Left lung (tissue), 10 donors: ENCODE results near the gene CCT4. TPM values are rescaled to one million over a fixed set of nuclear protein-coding genes. Genes with fewer than 3 reads are reported as not detected.
"Not testable (repeated sequence)": the region's sequence is repeated elsewhere in the genome, so short reads cannot be mapped to it uniquely, and the experiment has no call there.

Experiments used
- ATAC-seq: fragments of 200-7000 bp; cut with Tn5 transposase; one replicate; pipeline ENCODE4 v1.9.1; 2020; ENCODE audit warnings: moderate library complexity
- DNase-seq, 4 donors: peaks; one replicate each; pipeline ENCODE4 v3.0.0-alpha.2; 2013 to 2020
- H3K27ac ChIP-seq, 2 donors: fragments of 200-600 bp; sonication (generic) in 1 of 2; one replicate each; pipeline versions ENCODE4 v1.5.0 to v1.8.0; 2020 to 2021
- H3K27me3 ChIP-seq, 2 donors: fragments of 200-600 bp; sonication (generic) in 1 of 2; one replicate each; pipeline versions ENCODE4 v1.5.0 to v1.8.0; 2020 to 2021
- H3K36me3 ChIP-seq, 2 donors: fragments of 200-600 bp; sonication (generic) in 1 of 2; one replicate each; pipeline versions ENCODE4 v1.5.0 to v1.8.0; 2020 to 2021
- H3K4me1 ChIP-seq, 2 donors: fragments of 200-600 bp; one replicate each; pipeline ENCODE4 v1.8.0; 2021
- H3K4me3 ChIP-seq, 2 donors: fragments of 200-600 bp; sonication (generic) in 1 of 2; one replicate each; pipeline versions ENCODE4 v1.5.0 to v1.8.0; 2020 to 2021; ENCODE audit warnings: mild to moderate bottlenecking in 1 of 2
- H3K9me3 ChIP-seq, 2 donors: fragments of 200-600 bp; sonication (generic) in 1 of 2; one replicate each; pipeline versions ENCODE4 v1.5.0 to v1.8.0; 2020 to 2021
- CTCF ChIP-seq, 2 donors: fragments of 200-600 bp; sonication (generic) in 1 of 2; IDR thresholded peaks; one replicate each; pipeline versions ENCODE4 v1.5.0 to v1.8.0; 2021; ENCODE audit warnings: antibody characterized with exemption in 2 of 2
- intact Hi-C, 2 donors: fragments of 100-400 bp; cut with DNase I; formaldehyde crosslinking; loops; one replicate each; pipeline versions ENCODE4 v1.11.2 to v1.14.2; 2022
- polyA plus RNA-seq, 6 donors: library from polyadenylated mRNA; unstranded; fragments of 120-200 nt; gene quantifications; one replicate each; pipeline ENCODE4 v1.2.1, GENCODE V29; 2013; ENCODE audit not compliant: insufficient read length in 6 of 6
- total RNA-seq, 2 donors: library from RNA; stranded (reverse); fragmentation: NEBNext Ultra II Directional; extraction: Animal tissue kit (Norgen Biotek cat#: 25700); gene quantifications; one replicate each; pipeline ENCODE4 v1.2.1, GENCODE V29; 2021
- donor health status: DM: no; HTN: yes; CAD: no.
- donor health status: DM: no; HTN: no; CAD: no.

The CCT4 gene
- total and polyA plus RNA-seq, 8 donors = 124 to 172 (median 163) TPM

- Histone ChIP-seq H3K27me3 (no peaks in the 10 kb centered on the region), H3K4me1 (peaks cover 0 to 3% of the 10 kb centered on the region in 2 donors), H3K4me3 (no peak overlapping the region), H3K27ac (no peak overlapping the region), H3K36me3 (peaks cover 0 to 16% of the 10 kb centered on the region in 2 donors), H3K9me3 (no peaks in the 10 kb centered on the region)
- intact Hi-C loops = no loop called here
- no peak for ATAC-seq
- TF ChIP-seq CTCF (IDR thresholded peaks at IDR 0.05) = no peak
- no peak for DNase-seq
These were observed 32.1 kb upstream of the CCT4 start for GRCh38 chr2:61920548-61920947.

- H3K27me3 ChIP-seq, ATAC-seq, H3K9me3 ChIP-seq, H3K4me3 ChIP-seq, H3K27ac ChIP-seq, H3K4me1 ChIP-seq, DNase-seq: not testable (repeated sequence)
- H3K36me3 ChIP-seq = peaks cover 0 to 10% of the 10 kb centered on the region in 2 donors
- intact Hi-C loops = loop anchor here in 1 of 2 donors (10.0 kb wide), 1 partner anchor 490 kb away; no protein-coding TSS in a partner anchor
These were observed 26.3 kb upstream of the CCT4 start for GRCh38 chr2:61914794-61915193.

GRCh38 chr2:61911510-61911909 is 23.1 kb upstream of the CCT4 start:
- Histone ChIP-seq H3K27ac (no peak overlapping the region), H3K4me3 (no peak overlapping the region), H3K4me1 (peaks cover 0 to 18% of the 10 kb centered on the region in 2 donors), H3K9me3 (no peaks in the 10 kb centered on the region), H3K36me3 (no peaks in the 10 kb centered on the region), H3K27me3 (no peaks in the 10 kb centered on the region)
- DNase-seq = no peak
- intact Hi-C loops = loop anchor here in 1 of 2 donors (10.0 kb wide), 1 partner anchor 493 kb away; no protein-coding TSS in a partner anchor
- no peak for TF ChIP-seq CTCF (IDR thresholded peaks at IDR 0.05)
- peak; percentile 34 for ATAC-seq

GRCh38 chr2:61910603-61911002 is 22.1 kb upstream of the CCT4 start:
- no peak for TF ChIP-seq CTCF (IDR thresholded peaks at IDR 0.05)
- Histone ChIP-seq H3K9me3 (no peaks in the 10 kb centered on the region), H3K27me3 (no peaks in the 10 kb centered on the region), H3K36me3 (no peaks in the 10 kb centered on the region), H3K27ac (no peak overlapping the region), H3K4me3 (no peak overlapping the region), H3K4me1 (peaks cover 0 to 24% of the 10 kb centered on the region in 2 donors)
- DNase-seq (no peak), ATAC-seq (no peak)
- intact Hi-C loops = loop anchor here in 1 of 2 donors (10.0 kb wide), 1 partner anchor 494 kb away; no protein-coding TSS in a partner anchor

GRCh38 chr2:61909116-61909515 is 20.7 kb upstream of the CCT4 start:
- H3K4me1 ChIP-seq = peaks cover 0 to 24% of the 10 kb centered on the region in 2 donors
- intact Hi-C loops = no loop called here
- ATAC-seq (no peak), DNase-seq (no peak)
- H3K36me3 ChIP-seq = no peaks in the 10 kb centered on the region
- H3K27me3 ChIP-seq = no peaks in the 10 kb centered on the region
- no peaks in the 10 kb centered on the region for H3K9me3 ChIP-seq
- no peak for TF ChIP-seq CTCF (IDR thresholded peaks at IDR 0.05)
- no peak overlapping the region for H3K4me3 ChIP-seq
- H3K27ac ChIP-seq = no peak overlapping the region

- ATAC-seq = peak; percentile 29
- H3K4me1 ChIP-seq = peaks cover 0 to 24% of the 10 kb centered on the region in 2 donors
- intact Hi-C loops = no loop called here
- TF ChIP-seq CTCF (IDR thresholded peaks at IDR 0.05) = no peak
- H3K27ac ChIP-seq = peak overlapping the region in 1 of 2 donors; percentile 48
- H3K4me3 ChIP-seq = peak overlapping the region; percentile 54 to 59
- no peaks in the 10 kb centered on the region for H3K9me3 ChIP-seq
- DNase-seq = no peak
- no peaks in the 10 kb centered on the region for H3K36me3 ChIP-seq
- no peaks in the 10 kb centered on the region for H3K27me3 ChIP-seq
These were observed 17.7 kb upstream of the CCT4 start for GRCh38 chr2:61906186-61906470.
